ENCODE results near the gene ADCY9.

GRCh38 chr16:4094127-4094773 is 22.0 kb downstream of the ADCY9 start:
- TF ChIP-seq, protein P1, sequence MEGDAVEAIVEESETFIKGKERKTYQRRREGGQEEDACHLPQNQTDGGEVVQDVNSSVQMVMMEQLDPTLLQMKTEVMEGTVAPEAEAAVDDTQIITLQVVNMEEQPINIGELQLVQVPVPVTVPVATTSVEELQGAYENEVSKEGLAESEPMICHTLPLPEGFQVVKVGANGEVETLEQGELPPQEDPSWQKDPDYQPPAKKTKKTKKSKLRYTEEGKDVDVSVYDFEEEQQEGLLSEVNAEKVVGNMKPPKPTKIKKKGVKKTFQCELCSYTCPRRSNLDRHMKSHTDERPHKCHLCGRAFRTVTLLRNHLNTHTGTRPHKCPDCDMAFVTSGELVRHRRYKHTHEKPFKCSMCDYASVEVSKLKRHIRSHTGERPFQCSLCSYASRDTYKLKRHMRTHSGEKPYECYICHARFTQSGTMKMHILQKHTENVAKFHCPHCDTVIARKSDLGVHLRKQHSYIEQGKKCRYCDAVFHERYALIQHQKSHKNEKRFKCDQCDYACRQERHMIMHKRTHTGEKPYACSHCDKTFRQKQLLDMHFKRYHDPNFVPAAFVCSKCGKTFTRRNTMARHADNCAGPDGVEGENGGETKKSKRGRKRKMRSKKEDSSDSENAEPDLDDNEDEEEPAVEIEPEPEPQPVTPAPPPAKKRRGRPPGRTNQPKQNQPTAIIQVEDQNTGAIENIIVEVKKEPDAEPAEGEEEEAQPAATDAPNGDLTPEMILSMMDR (IDR thresholded peaks at IDR 0.05; ENCODE audit: insufficient read depth, low read depth, low read length) = no peak
- no peak for TF ChIP-seq EZH2 (IDR thresholded peaks at IDR 0.05; ENCODE audit: insufficient read depth, low read length)

Measured in astrocyte (in vitro differentiated cells and primary cell).